Small intestine (tissue), 7 donors: ENCODE measurements around the gene SIAE. TPM values are rescaled to one million over a fixed set of nuclear protein-coding genes. Genes with fewer than 3 reads are reported as not detected.

ENCODE experiments used
- DNase-seq, 2 donors: peaks; one replicate each; pipeline versions ENCODE4 v3.0.0 to v3.0.0-alpha.2; 2013
- FAIRE-seq: peaks from 2 replicates; lab custom pipeline; 2012; peaks lifted over from hg19 to GRCh38; lab: Jason Lieb, UNC
- H3K27ac ChIP-seq, 3 donors: one replicate each; pipeline ENCODE4 v1.5.1; 2013; ENCODE audit warnings: low read length in 2 of 3, mild to moderate bottlenecking in 2 of 3, control low read depth in 1 of 3, inconsistent platforms in 1 of 3, low read depth in 1 of 3, moderate library complexity in 1 of 3
- H3K27me3 ChIP-seq, 3 donors: one replicate each; pipeline ENCODE4 v1.6.1; 2013; ENCODE audit warnings: low read length in 3 of 3, inconsistent platforms in 1 of 3; ENCODE audit not compliant: control insufficient read depth in 3 of 3, insufficient read depth in 3 of 3
- H3K36me3 ChIP-seq, 3 donors: one replicate each; pipeline ENCODE4 v1.6.1; 2013; ENCODE audit warnings: low read length in 3 of 3, inconsistent platforms in 1 of 3, low read depth in 1 of 3, mild to moderate bottlenecking in 1 of 3, moderate library complexity in 1 of 3; ENCODE audit not compliant: control insufficient read depth in 3 of 3, insufficient read depth in 2 of 3
- H3K4me1 ChIP-seq, 3 donors: one replicate each; pipeline ENCODE4 v1.6.1; 2013; ENCODE audit warnings: low read length in 2 of 3, inconsistent platforms in 1 of 3, low read depth in 1 of 3, mild to moderate bottlenecking in 1 of 3, moderate library complexity in 1 of 3; ENCODE audit not compliant: control insufficient read depth in 3 of 3, insufficient read depth in 2 of 3
- H3K4me3 ChIP-seq, 3 donors: one replicate each; pipeline ENCODE4 v1.5.1; 2013; ENCODE audit warnings: low read length in 3 of 3, control low read depth in 1 of 3, inconsistent platforms in 1 of 3, low read depth in 1 of 3, mild to moderate bottlenecking in 1 of 3, moderate library complexity in 1 of 3
- H3K9me3 ChIP-seq, 2 donors: one replicate each; pipeline ENCODE4 v1.6.1; 2013; ENCODE audit warnings: low read depth in 1 of 2, low read length in 1 of 2; ENCODE audit not compliant: control insufficient read depth in 2 of 2, insufficient read depth in 1 of 2
- WGBS, 3 donors: extraction: QIAGEN DNeasy Blood & Tissue Kit; methylation state at CpG; one replicate each; pipeline ENCODE4 v1.1.7; 2013; 5-methylcytosine and 5-hydroxymethylcytosine counted together
- polyA plus RNA-seq, 4 donors: library from polyadenylated mRNA; stranded (reverse) in 3 of 4; unstranded in 1 of 4; fragments of 200-250 nt in 3 of 4; fragments of 120-200 nt in 1 of 4; gene quantifications; one replicate each; pipeline versions ENCODE4 v1.2.1 to v1.2.3, GENCODE V29; 2013
- donor health status: healthy with polysubstance abuse.
- donor health status: control.
- donor health status: control.
- donor health status: Bipolar disorder and iron deficiency.
- donor health status: healthy.

Gene SIAE
- polyA plus RNA-seq, 4 donors = 4.1 to 68.9 (median 27.5) TPM

DNA sequence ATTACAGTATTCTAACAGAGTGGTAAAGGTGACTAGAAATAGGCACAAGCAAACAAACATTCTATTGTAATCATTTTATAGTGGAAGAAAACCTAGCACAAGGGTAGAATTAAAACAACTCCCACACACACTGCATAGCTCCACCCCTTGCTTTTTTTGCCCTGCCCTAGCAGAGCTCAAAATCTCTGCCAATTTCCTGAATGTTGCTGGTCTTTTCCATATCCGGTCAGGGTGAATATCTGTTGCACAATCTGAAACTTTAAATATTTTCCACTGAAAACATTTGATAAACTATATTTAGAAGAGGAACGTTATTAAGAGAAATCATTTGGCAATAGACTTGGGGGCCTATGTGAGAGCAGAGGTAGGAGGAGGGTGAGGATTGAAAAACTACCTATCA is 2.8 kb upstream of the SIAE start:
- H3K9me3 ChIP-seq = no peaks in the 10 kb centered on the region
- H3K27ac ChIP-seq = peak overlapping the region in 1 of 3 donors; percentile 38
- FAIRE-seq (no peak), DNase-seq (no peak)
- 13 to 32% (median 24%) methylated on average over 2 of the region's 2 CpGs for WGBS, 3 donors
- H3K36me3 ChIP-seq = no peaks in the 10 kb centered on the region
- no peak overlapping the region for H3K4me3 ChIP-seq
- peaks cover 0 to 10% (median 9%) of the 10 kb centered on the region in 3 donors for H3K4me1 ChIP-seq
- H3K27me3 ChIP-seq = no peaks in the 10 kb centered on the region

DNA sequence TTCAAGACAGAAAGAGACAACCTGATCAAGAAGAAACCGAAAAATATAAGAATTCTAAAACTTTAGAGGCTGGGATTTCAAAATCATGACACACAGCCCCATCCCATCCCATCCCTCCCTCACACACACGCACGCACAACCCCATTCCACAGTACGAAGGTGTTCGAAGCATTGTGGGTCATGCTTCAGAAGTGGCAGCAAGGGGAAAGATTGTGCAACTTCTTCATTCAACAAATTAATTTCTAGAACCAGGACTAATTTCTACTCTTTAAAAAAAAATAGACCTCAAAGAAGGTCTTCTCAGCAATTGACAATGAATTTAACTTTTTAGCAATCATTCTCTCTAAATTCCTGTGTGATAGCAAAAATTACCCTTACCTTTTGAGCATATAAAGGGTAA is 1.0 kb upstream of the SIAE start:
- FAIRE-seq = no peak
- DNase-seq = no peak
- Histone ChIP-seq H3K9me3 (no peaks in the 10 kb centered on the region), H3K4me3 (peak overlapping the region; percentile 86 to 92 (median 87)), H3K27me3 (no peaks in the 10 kb centered on the region), H3K36me3 (no peaks in the 10 kb centered on the region), H3K4me1 (peaks cover 0 to 10% (median 9%) of the 10 kb centered on the region in 3 donors), H3K27ac (no peak overlapping the region)
- WGBS, 3 donors = 90 to 95% (median 91%) methylated on average over 5 of the region's 5 CpGs

DNA sequence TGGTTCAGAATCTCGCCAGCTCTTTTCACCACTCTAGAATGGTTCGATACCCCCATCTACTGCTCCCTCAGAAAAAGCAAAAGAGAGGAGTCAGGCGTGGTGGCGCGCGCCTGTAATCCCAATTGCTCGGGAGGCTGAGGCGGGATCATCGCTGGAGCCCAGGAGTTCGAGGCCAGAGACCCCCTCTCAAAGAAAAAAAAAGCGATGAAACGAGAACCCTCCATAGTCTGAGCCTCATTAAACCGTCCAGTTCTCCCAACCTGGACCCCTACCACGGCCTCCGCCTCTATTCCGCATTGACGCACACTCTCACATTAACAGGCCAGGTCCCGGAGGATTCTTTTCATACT is 604 bp upstream of the SIAE start:
- Histone ChIP-seq H3K4me1 (peaks cover 0 to 10% (median 9%) of the 10 kb centered on the region in 3 donors), H3K27ac (peak overlapping the region in 2 of 3 donors; percentile 74 to 89), H3K27me3 (no peaks in the 10 kb centered on the region), H3K9me3 (no peaks in the 10 kb centered on the region), H3K36me3 (no peaks in the 10 kb centered on the region), H3K4me3 (peak overlapping the region; percentile 86 to 92 (median 87))
- DNase-seq = no peak
- 29 to 37% (median 37%) methylated on average over 18 of the region's 18 CpGs for WGBS, 3 donors
- FAIRE-seq = no peak

DNA sequence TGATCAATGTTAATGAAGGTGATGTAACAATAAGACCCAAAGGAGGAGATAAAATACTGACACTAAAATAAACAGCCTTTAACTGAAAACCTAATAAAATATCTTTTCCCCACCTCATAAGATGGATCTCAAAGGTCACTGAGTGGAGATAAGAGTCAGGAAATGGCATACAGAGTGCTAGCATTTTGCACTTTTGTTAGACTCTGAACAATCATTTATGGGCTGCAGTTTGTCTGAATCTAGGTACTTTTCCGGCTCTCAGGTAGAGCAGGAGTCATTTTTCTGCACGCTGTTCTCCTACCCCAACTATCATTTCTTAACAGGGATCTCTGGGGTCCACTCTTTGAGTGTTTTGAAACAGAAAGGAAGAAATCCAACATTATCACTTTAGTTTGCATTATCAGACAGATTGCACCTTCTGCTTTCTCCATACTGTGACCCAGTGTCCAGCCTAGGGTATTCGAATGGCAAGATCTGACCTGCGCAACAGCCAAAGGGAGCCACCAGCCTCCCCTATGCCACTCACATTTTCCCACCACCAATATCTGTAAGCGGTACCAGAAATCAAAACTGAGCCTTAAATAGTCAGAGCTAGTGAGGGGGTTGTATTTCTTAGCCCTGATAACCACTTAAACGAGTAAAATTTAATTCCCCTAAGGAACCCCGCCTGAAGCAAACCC is 863 bp downstream of the SIAE start:
- peaks cover 0 to 10% (median 9%) of the 10 kb centered on the region in 3 donors for H3K4me1 ChIP-seq
- H3K4me3 ChIP-seq = peak overlapping the region; percentile 86 to 92 (median 87)
- peaks cover 0 to 3% (median 0%) of the 10 kb centered on the region in 3 donors for H3K36me3 ChIP-seq
- DNase-seq (peak; percentile 65 to 82), FAIRE-seq (no peak)
- H3K9me3 ChIP-seq = no peaks in the 10 kb centered on the region
- no peaks in the 10 kb centered on the region for H3K27me3 ChIP-seq
- peak overlapping the region; percentile 91 to 95 (median 94) for H3K27ac ChIP-seq
- 16 to 40% (median 27%) methylated on average over 7 of the region's 7 CpGs for WGBS, 3 donors

GRCh38 chr11:124670732-124671131 is 2.8 kb downstream of the SIAE start:
- H3K4me3 ChIP-seq = no peak overlapping the region
- 60 to 86% (median 72%) methylated on average over 3 of the region's 3 CpGs for WGBS, 3 donors
- FAIRE-seq (no peak), DNase-seq (no peak)
- H3K27me3 ChIP-seq = no peaks in the 10 kb centered on the region
- no peaks in the 10 kb centered on the region for H3K9me3 ChIP-seq
- H3K4me1 ChIP-seq = peaks cover 0 to 10% (median 9%) of the 10 kb centered on the region in 3 donors
- no peak overlapping the region for H3K27ac ChIP-seq
- H3K36me3 ChIP-seq = peaks cover 0 to 7% (median 0%) of the 10 kb centered on the region in 3 donors

- DNase-seq (peak; percentile 54 to 66), FAIRE-seq (no peak)
- WGBS, 3 donors = 22 to 28% (median 26%) methylated on average over 8 of the region's 8 CpGs
- Histone ChIP-seq H3K36me3 (peaks cover 0 to 11% (median 3%) of the 10 kb centered on the region in 3 donors), H3K27me3 (no peaks in the 10 kb centered on the region), H3K9me3 (no peaks in the 10 kb centered on the region), H3K27ac (no peak overlapping the region), H3K4me3 (no peak overlapping the region), H3K4me1 (peaks cover 0 to 6% (median 5%) of the 10 kb centered on the region in 3 donors)
These were observed 4.3 kb downstream of the SIAE start for GRCh38 chr11:124669193-124669592.

GRCh38 chr11:124667601-124668000 is 5.9 kb downstream of the SIAE start:
- no peak for FAIRE-seq
- 96 to 98% (median 97%) methylated on average over 3 of the region's 3 CpGs for WGBS, 3 donors

DNA sequence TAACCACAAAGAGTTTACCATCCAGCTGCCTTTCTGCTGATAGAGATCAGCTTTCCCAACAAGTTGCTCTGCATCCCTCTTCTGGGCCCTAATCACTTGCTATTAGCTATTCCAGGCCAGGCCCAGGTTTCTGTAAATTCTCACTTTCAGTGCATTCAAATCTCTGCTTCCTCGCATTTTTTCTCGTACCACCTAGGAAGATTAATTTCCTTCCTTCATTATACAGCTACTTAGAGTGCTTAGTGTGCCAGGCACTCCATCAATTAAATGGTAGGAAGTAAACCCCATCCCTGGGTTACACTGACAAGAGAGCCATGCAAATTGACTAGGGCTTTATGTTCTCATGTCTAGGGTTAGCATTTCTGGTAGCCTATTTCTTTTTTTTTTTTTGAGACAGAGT is 9.7 kb downstream of the SIAE start:
- H3K36me3 ChIP-seq = peaks cover 0 to 19% (median 5%) of the 10 kb centered on the region in 3 donors
- no peak overlapping the region for H3K27ac ChIP-seq
- DNase-seq (no peak), FAIRE-seq (no peak)
- no peaks in the 10 kb centered on the region for H3K4me1 ChIP-seq
- 91 to 95% (median 94%) methylated on average over 2 of the region's 2 CpGs for WGBS, 3 donors
- no peak overlapping the region for H3K4me3 ChIP-seq
- no peaks in the 10 kb centered on the region for H3K27me3 ChIP-seq
- no peaks in the 10 kb centered on the region for H3K9me3 ChIP-seq

More at GRCh38 chr11:124667601-124668000, 5.9 kb downstream of the SIAE start:
- Histone ChIP-seq H3K27me3 (no peaks in the 10 kb centered on the region), H3K4me3 (no peak overlapping the region), H3K36me3 (peaks cover 0 to 15% (median 3%) of the 10 kb centered on the region in 3 donors), H3K9me3 (no peaks in the 10 kb centered on the region), H3K4me1 (peaks cover 0 to 4% (median 4%) of the 10 kb centered on the region in 3 donors), H3K27ac (no peak overlapping the region)
- no peak for DNase-seq
